H9 (cell line): ENCODE results near the gene MGLL. TPM values are rescaled to one million over a fixed set of nuclear protein-coding genes. Genes with fewer than 3 reads are reported as not detected.

Experiments used
- DNase-seq: peaks from one replicate; pipeline ENCODE4 v3.0.0-alpha.2; 2017
- H2AFZ ChIP-seq: one replicate; pipeline ENCODE4 v1.6.1; 2013; ENCODE audit warnings: mild to moderate bottlenecking, low read length, control low read depth, moderate library complexity
- H2AK5ac ChIP-seq: 2 replicates; pipeline ENCODE4 v1.6.1; 2013; ENCODE audit warnings: low read length, control low read depth, mixed read lengths; ENCODE audit not compliant: insufficient read length
- H2BK120ac ChIP-seq: one replicate; pipeline ENCODE4 v1.6.1; 2013; ENCODE audit warnings: low read depth, mild to moderate bottlenecking, low read length, control low read depth, inconsistent platforms; ENCODE audit not compliant: poor library complexity, severe bottlenecking
- H2BK12ac ChIP-seq: 2 replicates; pipeline ENCODE4 v1.6.1; 2013; ENCODE audit warnings: low read length, control low read depth, mixed read lengths, low read depth; ENCODE audit not compliant: insufficient read length
- H2BK15ac ChIP-seq: 2 replicates; pipeline ENCODE4 v1.6.1; 2013; ENCODE audit warnings: low read depth, low read length, control low read depth
- H2BK20ac ChIP-seq: one replicate; pipeline ENCODE4 v1.6.1; 2013; ENCODE audit warnings: low read depth, mild to moderate bottlenecking, low read length, control low read depth, inconsistent platforms; ENCODE audit not compliant: poor library complexity, severe bottlenecking
- H2BK5ac ChIP-seq: 2 replicates; pipeline ENCODE4 v1.6.1; 2013; ENCODE audit warnings: low read length, control low read depth, mixed read lengths; ENCODE audit not compliant: insufficient read length
- H3K14ac ChIP-seq: 2 replicates; pipeline ENCODE4 v1.6.1; 2013; ENCODE audit warnings: low read length, control low read depth; ENCODE audit not compliant: insufficient read depth
- H3K18ac ChIP-seq: 2 replicates; pipeline ENCODE4 v1.6.1; 2013; ENCODE audit warnings: low read depth, mild to moderate bottlenecking, mixed read lengths, low read length, control low read depth; ENCODE audit not compliant: insufficient read length
- H3K23ac ChIP-seq: 2 replicates; pipeline ENCODE4 v1.6.1; 2013; ENCODE audit warnings: low read length, control low read depth, mixed read lengths, low read depth; ENCODE audit not compliant: insufficient read length
- H3K23me2 ChIP-seq: 2 replicates; pipeline ENCODE4 v1.6.1; 2013; ENCODE audit warnings: low read depth, mild to moderate bottlenecking, mixed read lengths, low read length, control low read depth; ENCODE audit not compliant: insufficient read length, poor library complexity, severe bottlenecking
- H3K27ac ChIP-seq: 2 replicates; pipeline ENCODE4 v1.5.1; 2013; ENCODE audit warnings: low read length, control low read depth, mixed read lengths, low read depth; ENCODE audit not compliant: insufficient read length
- H3K27me3 ChIP-seq: 2 replicates; pipeline ENCODE4 v1.6.1; 2013; ENCODE audit warnings: low read length, control low read depth, inconsistent platforms; ENCODE audit not compliant: insufficient read depth
- H3K4ac ChIP-seq: 2 replicates; pipeline ENCODE4 v1.6.1; 2013; ENCODE audit warnings: low read depth, mild to moderate bottlenecking, control low read depth, inconsistent platforms, low read length, moderate library complexity
- H3K4me1 ChIP-seq: 2 replicates; pipeline ENCODE4 v1.6.1; 2013; ENCODE audit warnings: low read length, control low read depth, inconsistent platforms; ENCODE audit not compliant: insufficient read depth
- H3K4me2 ChIP-seq: 2 replicates; pipeline ENCODE4 v1.6.1; 2013; ENCODE audit warnings: low read length, control low read depth, mixed read lengths; ENCODE audit not compliant: insufficient read length, insufficient read depth
- H3K56ac ChIP-seq: 2 replicates; pipeline ENCODE4 v1.6.1; 2013; ENCODE audit warnings: low read depth, mild to moderate bottlenecking, mixed read lengths, low read length, control low read depth; ENCODE audit not compliant: insufficient read length
- H3K79me1 ChIP-seq: 2 replicates; pipeline ENCODE4 v1.6.1; 2013; ENCODE audit warnings: low read depth, mild to moderate bottlenecking, moderate library complexity, low read length, control low read depth, inconsistent platforms; ENCODE audit not compliant: insufficient read depth, poor library complexity, severe bottlenecking
- H3K79me2 ChIP-seq: 2 replicates; pipeline ENCODE4 v1.6.1; 2013; ENCODE audit warnings: low read length, control low read depth, inconsistent platforms; ENCODE audit not compliant: insufficient read depth
- H3K9ac ChIP-seq: 2 replicates; pipeline ENCODE4 v1.6.1; 2013; ENCODE audit warnings: low read length, control low read depth, mixed read lengths; ENCODE audit not compliant: insufficient read length; ENCODE audit errors: extremely low read depth
- H3K9me3 ChIP-seq: one replicate; pipeline ENCODE4 v1.6.1; 2013; ENCODE audit warnings: low read depth, low read length, inconsistent platforms; ENCODE audit not compliant: control insufficient read depth
- H3T11ph ChIP-seq: one replicate; pipeline ENCODE4 v1.6.1; 2013; ENCODE audit warnings: mild to moderate bottlenecking, low read length, control low read depth, inconsistent platforms
- H4K20me1 ChIP-seq: one replicate; pipeline ENCODE4 v1.6.1; 2013; ENCODE audit not compliant: control insufficient read depth, insufficient read length, insufficient read depth
- H4K5ac ChIP-seq: 2 replicates; pipeline ENCODE4 v1.6.1; 2013; ENCODE audit warnings: low read depth, mild to moderate bottlenecking, mixed read lengths, low read length, control low read depth; ENCODE audit not compliant: insufficient read length
- H4K8ac ChIP-seq: replicated peaks from 2 replicates; pipeline ENCODE4 v1.6.1; 2013; ENCODE audit warnings: low read length, control low read depth, mixed read lengths, low read depth; ENCODE audit not compliant: insufficient read length
- H4K91ac ChIP-seq: 2 replicates; pipeline ENCODE4 v1.6.1; 2013; ENCODE audit warnings: low read depth, mild to moderate bottlenecking, moderate library complexity, mixed read lengths, low read length, control low read depth; ENCODE audit not compliant: insufficient read length
- H3K27ac Mint-ChIP-seq, 3 experiments: 2 replicates in 2 of 3; 3 replicates in 1 of 3; pipeline ENCODE4 v1.8.0; 2020 to 2021; ENCODE audit warnings: mixed read lengths in 3 of 3, mild to moderate bottlenecking in 1 of 3, moderate library complexity in 1 of 3
- H3K27me3 Mint-ChIP-seq: 2 replicates; pipeline ENCODE4 v1.8.0; 2021; ENCODE audit warnings: low read depth, mild to moderate bottlenecking, moderate library complexity, mixed read lengths
- H3K36me3 Mint-ChIP-seq, 3 experiments: 2 replicates in 2 of 3; 3 replicates in 1 of 3; pipeline ENCODE4 v1.8.0; 2020 to 2021; ENCODE audit warnings: low read depth in 3 of 3, mixed read lengths in 3 of 3; ENCODE audit not compliant: insufficient read depth in 1 of 3
- H3K4me1 Mint-ChIP-seq, 2 experiments: 2 replicates each; pipeline ENCODE4 v1.8.0; 2020; ENCODE audit warnings: mixed read lengths in 2 of 2
- H3K4me3 Mint-ChIP-seq, 2 experiments: 2 replicates in 1 of 2; 3 replicates in 1 of 2; pipeline ENCODE4 v1.8.0; 2020 to 2021; ENCODE audit warnings: mild to moderate bottlenecking in 2 of 2, mixed read lengths in 2 of 2, moderate library complexity in 1 of 2
- H3K9me3 Mint-ChIP-seq, 2 experiments: 2 replicates in 1 of 2; 3 replicates in 1 of 2; pipeline ENCODE4 v1.8.0; 2020; ENCODE audit warnings: mild to moderate bottlenecking in 2 of 2, mixed read lengths in 2 of 2, moderate library complexity in 1 of 2
- whole genome bisulfite sequencing: extraction: QIAGEN DNeasy Blood & Tissue Kit; methylation state at CpG from one replicate; pipeline ENCODE4 v1.1.7; 2013; ENCODE audit warnings: missing lambda C conversion rate, low lambda C conversion rate, mixed read lengths; ENCODE audit not compliant: insufficient read length; ENCODE audit errors: extremely low coverage; 5-methylcytosine and 5-hydroxymethylcytosine counted together
- total RNA-seq: library from RNA; stranded (reverse); gene quantifications from 2 replicates; pipeline ENCODE4 v1.2.1, GENCODE V29; 2021
- TF ChIP-seq, protein P1 (sequence below): fragments of 200-600 bp; sonication (generic); conservative IDR thresholded peaks from 3 replicates; pipeline ENCODE4 v1.8.0; 2021; ENCODE audit warnings: antibody characterized with exemption, mild to moderate bottlenecking

The MGLL gene
- total RNA-seq, 1 experiment from 2014 or later: 0.11 TPM

DNA sequence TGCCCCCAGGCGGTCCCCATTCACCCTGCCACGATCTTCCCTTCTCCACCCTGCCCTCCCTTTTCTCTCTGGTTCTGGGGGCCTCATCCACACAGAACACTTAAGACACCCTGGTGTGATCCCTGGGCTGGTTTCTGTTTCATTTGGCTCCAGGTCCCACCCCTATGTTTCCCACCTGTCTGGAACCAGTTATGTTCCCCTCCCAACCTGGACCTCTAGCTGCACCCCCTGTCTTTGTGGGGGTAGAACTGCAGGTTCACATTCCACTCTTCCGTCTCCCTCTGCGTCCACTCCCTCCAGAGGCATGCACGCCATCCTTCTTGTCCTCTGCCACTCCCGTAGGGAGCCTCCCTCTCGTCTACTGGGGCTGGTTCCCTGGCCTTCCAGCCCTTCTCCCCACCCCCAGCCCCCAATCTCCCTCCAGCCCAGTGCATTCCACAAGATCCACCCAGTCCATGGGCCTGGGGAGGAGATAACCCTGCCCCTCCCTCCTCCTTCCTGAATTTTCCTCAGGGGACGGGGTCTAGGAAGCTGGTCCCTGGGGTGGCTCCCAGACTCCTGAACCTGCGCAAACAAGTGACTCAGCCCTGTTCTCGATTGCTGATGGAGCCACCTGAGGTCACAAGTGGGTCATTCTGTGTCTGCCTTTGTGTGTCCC lies 75.8 kb downstream of the MGLL start:
- Histone ChIP-seq H2AK5ac (no peak overlapping the region), H3K79me1 (no peaks in the 10 kb centered on the region), H4K5ac (no peak overlapping the region), H2BK5ac (no peak overlapping the region), H3K23me2 (no peaks in the 10 kb centered on the region), H3K4me1 (no peaks in the 10 kb centered on the region), H2BK12ac (no peak overlapping the region), H3K27me3 (no peaks in the 10 kb centered on the region), H4K8ac (no peak overlapping the region), H3K4ac (no peak overlapping the region), H2AFZ (no peak overlapping the region), H2BK120ac (no peak overlapping the region), H3K79me2 (no peaks in the 10 kb centered on the region), H4K91ac (no peak overlapping the region), H3K4me2 (no peak overlapping the region), H3K56ac (no peak overlapping the region), H3K14ac (peak overlapping the region; percentile 48; the same call in 1 of the 2 replicates), H2BK20ac (no peak overlapping the region), H3T11ph (no peak overlapping the region), H3K9me3 (no peaks in the 10 kb centered on the region), H2BK15ac (no peak overlapping the region), H3K23ac (no peak overlapping the region), H3K27ac (no peak overlapping the region), H4K20me1 (no peaks in the 10 kb centered on the region), H3K9ac (no peak overlapping the region), H3K18ac (no peak overlapping the region)
- WGBS: no CpG with 5 or more reads among the region's 10 CpGs
- TF ChIP-seq, protein P1, sequence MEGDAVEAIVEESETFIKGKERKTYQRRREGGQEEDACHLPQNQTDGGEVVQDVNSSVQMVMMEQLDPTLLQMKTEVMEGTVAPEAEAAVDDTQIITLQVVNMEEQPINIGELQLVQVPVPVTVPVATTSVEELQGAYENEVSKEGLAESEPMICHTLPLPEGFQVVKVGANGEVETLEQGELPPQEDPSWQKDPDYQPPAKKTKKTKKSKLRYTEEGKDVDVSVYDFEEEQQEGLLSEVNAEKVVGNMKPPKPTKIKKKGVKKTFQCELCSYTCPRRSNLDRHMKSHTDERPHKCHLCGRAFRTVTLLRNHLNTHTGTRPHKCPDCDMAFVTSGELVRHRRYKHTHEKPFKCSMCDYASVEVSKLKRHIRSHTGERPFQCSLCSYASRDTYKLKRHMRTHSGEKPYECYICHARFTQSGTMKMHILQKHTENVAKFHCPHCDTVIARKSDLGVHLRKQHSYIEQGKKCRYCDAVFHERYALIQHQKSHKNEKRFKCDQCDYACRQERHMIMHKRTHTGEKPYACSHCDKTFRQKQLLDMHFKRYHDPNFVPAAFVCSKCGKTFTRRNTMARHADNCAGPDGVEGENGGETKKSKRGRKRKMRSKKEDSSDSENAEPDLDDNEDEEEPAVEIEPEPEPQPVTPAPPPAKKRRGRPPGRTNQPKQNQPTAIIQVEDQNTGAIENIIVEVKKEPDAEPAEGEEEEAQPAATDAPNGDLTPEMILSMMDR: peak; percentile 43; the same call in 2 of the 3 replicates
- DNase-seq: no peak
- no peaks in the 10 kb centered on the region; a peak in 1 of 7 replicates for H3K36me3 Mint-ChIP-seq
- H3K27me3 Mint-ChIP-seq: peaks cover 4% of the 10 kb centered on the region; the same call in 1 of the 2 replicates
- no peaks in the 10 kb centered on the region for H3K9me3 Mint-ChIP-seq
- H3K4me3 Mint-ChIP-seq: no peak overlapping the region
- no peak overlapping the region for H3K27ac Mint-ChIP-seq
- peaks cover 9 to 18% of the 10 kb centered on the region in 2 experiments; a peak in 3 of 4 replicates for H3K4me1 Mint-ChIP-seq
